B cell (primary cell): ENCODE results near the gene EBF3. TPM values are rescaled to one million over a fixed set of nuclear protein-coding genes. Genes with fewer than 3 reads are reported as not detected.
A peak's percentile ranks its signal among the peaks of the same experiment; 100 is the strongest.

Source experiments
- ATAC-seq: fragments of 200-7000 bp; cut with Tn5 transposase; one replicate; pipeline ENCODE4 v1.10.0; 2021; ENCODE audit warnings: low read depth, mild to moderate bottlenecking, moderate number of reproducible peaks, moderate library complexity
- CTCF ChIA-PET: fragments of 350-600 bp; sonication (Branson Sonifier 250); formaldehyde crosslinking; loops from one replicate; lab custom pipeline; 2021; ENCODE audit warnings: antibody characterized with exemption, inconsistent platforms; lab: Charles Lee
- POLR2A ChIA-PET: fragments of 350-600 bp; sonication (Branson Sonifier 250); formaldehyde crosslinking; loops from one replicate; lab custom pipeline; 2021; ENCODE audit warnings: antibody characterized with exemption; lab: Charles Lee
- DNase-seq: peaks from one replicate; pipeline ENCODE4 v3.0.0; 2013
- H2AFZ ChIP-seq: 2 replicates; pipeline ENCODE4 v1.6.1; 2012; ENCODE audit warnings: mild to moderate bottlenecking, low read depth, low read length; ENCODE audit not compliant: insufficient read depth, poor library complexity, severe bottlenecking
- H3K27ac ChIP-seq, 2 donors: 1 replicate in 1 of 2; 2 replicates in 1 of 2; pipeline ENCODE4 v1.5.1; 2012 to 2013; ENCODE audit warnings: low read length in 2 of 2, mild to moderate bottlenecking in 2 of 2, moderate library complexity in 1 of 2
- H3K27me3 ChIP-seq, 4 experiments: fragments of 200-600 bp in 1 of 4; sonication (generic) in 1 of 4; replicated peaks in 1 of 4; 1 replicate in 2 of 4; 2 replicates in 2 of 4; pipeline versions ENCODE4 v1.6.1 to v1.7.0; 2013 to 2016; ENCODE audit warnings: low read length in 3 of 4, mild to moderate bottlenecking in 2 of 4, mixed read lengths in 1 of 4, moderate library complexity in 1 of 4; ENCODE audit not compliant: insufficient read depth in 4 of 4, control insufficient read depth in 3 of 4; ENCODE audit errors: control extremely low read depth in 1 of 4
- H3K36me3 ChIP-seq, 2 experiments: replicated peaks in 1 of 2; 1 replicate in 1 of 2; 2 replicates in 1 of 2; pipeline versions ENCODE4 v1.6.1 to v1.7.1; 2013; ENCODE audit warnings: low read length in 1 of 2; ENCODE audit not compliant: insufficient read depth in 2 of 2, control insufficient read depth in 1 of 2; ENCODE audit errors: control extremely low read depth in 1 of 2, extremely low read depth in 1 of 2
- H3K4me1 ChIP-seq, 2 donors: fragments of 200-600 bp in 1 of 2; sonication (generic) in 1 of 2; 1 replicate in 1 of 2; 2 replicates in 1 of 2; pipeline versions ENCODE4 v1.5.1 to v1.6.1; 2013 to 2017; ENCODE audit warnings: low read length in 2 of 2; ENCODE audit not compliant: control insufficient read depth in 2 of 2, insufficient read depth in 2 of 2
- H3K4me2 ChIP-seq: replicated peaks from 2 replicates; pipeline ENCODE3; 2012; ENCODE audit warnings: mild to moderate bottlenecking, low read depth, low read length; ENCODE audit not compliant: poor library complexity, severe bottlenecking
- H3K4me3 ChIP-seq, 5 experiments: fragments of 200-600 bp in 1 of 5; sonication (generic) in 1 of 5; 1 replicate in 3 of 5; 2 replicates in 2 of 5; pipeline versions ENCODE4 v1.5.1 to v1.7.0; 2011 to 2016; ENCODE audit warnings: low read length in 4 of 5, mild to moderate bottlenecking in 4 of 5, low read depth in 2 of 5, control low read depth in 1 of 5, moderate library complexity in 1 of 5; ENCODE audit not compliant: insufficient read depth in 1 of 5; ENCODE audit errors: control extremely low read depth in 1 of 5, extremely low read depth in 1 of 5
- H3K79me2 ChIP-seq: fragments of 200-600 bp; sonication (generic); one replicate; pipeline ENCODE4 v1.6.0; 2016; ENCODE audit warnings: low read length; ENCODE audit not compliant: control insufficient read depth, insufficient read depth
- H3K9ac ChIP-seq: fragments of 200-600 bp; sonication (generic); 2 replicates; pipeline ENCODE4 v1.6.1; 2017; ENCODE audit warnings: mild to moderate bottlenecking, low read length, moderate library complexity
- H3K9me3 ChIP-seq, 3 donors: one replicate each; pipeline versions ENCODE4 v1.6.1 to v1.7.1; 2013; ENCODE audit warnings: low read length in 2 of 3; ENCODE audit not compliant: control insufficient read depth in 2 of 3, insufficient read depth in 1 of 3; ENCODE audit errors: control extremely low read depth in 1 of 3
- H4K20me1 ChIP-seq: 2 replicates; pipeline ENCODE4 v1.6.0; 2012; ENCODE audit warnings: mild to moderate bottlenecking, low read length; ENCODE audit not compliant: insufficient read depth, control insufficient read depth, poor library complexity, severe bottlenecking
- H3K27ac Mint-ChIP-seq: one replicate; pipeline ENCODE4 v1.8.0; 2021; ENCODE audit warnings: mixed read lengths
- H3K27me3 Mint-ChIP-seq: one replicate; pipeline ENCODE4 v1.8.0; 2021; ENCODE audit warnings: mixed read lengths
- H3K4me1 Mint-ChIP-seq: one replicate; pipeline ENCODE4 v1.8.0; 2021; ENCODE audit warnings: mixed read lengths
- H3K4me3 Mint-ChIP-seq: one replicate; pipeline ENCODE4 v1.8.0; 2021; ENCODE audit warnings: mixed read lengths
- H3K9me3 Mint-ChIP-seq: one replicate; pipeline ENCODE4 v1.8.0; 2022; ENCODE audit warnings: mixed read lengths; ENCODE audit not compliant: insufficient read depth
- CTCF ChIP-seq: fragments of 200-600 bp; IDR thresholded peaks from one replicate; pipeline ENCODE4 v1.8.0; 2022; ENCODE audit warnings: antibody characterized with exemption, mild to moderate bottlenecking
- EZH2 ChIP-seq: IDR thresholded peaks from 2 replicates; pipeline ENCODE4 v1.6.1; 2012; ENCODE audit warnings: borderline replicate concordance, low read depth, mild to moderate bottlenecking, moderate library complexity, low read length; ENCODE audit not compliant: insufficient read depth, poor library complexity, severe bottlenecking
- WGBS: methylation state at CpG from one replicate; pipeline ENCODE4 v1.1.5; 2013; ENCODE audit warnings: missing lambda C conversion rate; ENCODE audit not compliant: insufficient coverage; 5-methylcytosine and 5-hydroxymethylcytosine counted together
- intact Hi-C: fragments of 100-400 bp; cut with micrococcal nuclease; formaldehyde crosslinking; loops from one replicate; pipeline ENCODE4 v1.10.0; 2022
- polyA plus RNA-seq: library from polyadenylated mRNA; depleted of rRNA; stranded (reverse); fragments of >200 nt; gene quantifications from 2 replicates; pipeline ENCODE4 v1.2.3, GENCODE V29; 2012
- total RNA-seq, 2 donors: library from RNA; stranded (reverse); fragments of 120-200 nt in 1 of 2; gene quantifications; 1 replicate in 1 of 2; 2 replicates in 1 of 2; pipeline versions ENCODE4 v1.2.3 to v1.2.4, GENCODE V29; 2013 to 2022

The EBF3 gene
- total and polyA plus RNA-seq, 2 donors (not counting 1 experiment from before 2014, with no cell fraction given) = not detected

GRCh38 chr10:129962872-129963640 lies 1.0 kb downstream of the EBF3 start:
- H3K4me2 ChIP-seq = peak overlapping the region; percentile 80
- H3K9me3 ChIP-seq = peaks cover 1 to 63% (median 5%) of the 10 kb centered on the region in 3 donors
- Mint-ChIP-seq H3K27me3 (peaks cover 48% of the 10 kb centered on the region), H3K4me3 (peak overlapping the region; percentile 79), H3K27ac (peak overlapping the region; percentile 28), H3K4me1 (peaks cover 19% of the 10 kb centered on the region), H3K9me3 (peaks cover 3% of the 10 kb centered on the region)
- 4% methylated on average over 72 of the region's 79 CpGs for WGBS
- H3K36me3 ChIP-seq = no peaks in the 10 kb centered on the region
- H3K4me3 ChIP-seq = peak overlapping the region in 3 of 5 experiments; percentile 27 to 46 (median 32)
- peaks cover 29 to 50% of the 10 kb centered on the region in 2 donors for H3K4me1 ChIP-seq
- ATAC-seq = no peak
- H3K79me2 ChIP-seq = no peaks in the 10 kb centered on the region
- peaks cover 0 to 85% (median 63%) of the 10 kb centered on the region in 4 experiments for H3K27me3 ChIP-seq
- ChIA-PET CTCF (no interaction called here), POLR2A (no interaction called here)
- H3K9ac ChIP-seq = peak overlapping the region; percentile 47
- TF ChIP-seq CTCF = no peak
- peak; percentile 81 for TF ChIP-seq EZH2
- peak; percentile 56 for DNase-seq
- H4K20me1 ChIP-seq = no peaks in the 10 kb centered on the region
- intact Hi-C loops = no loop called here
- no peak overlapping the region for H3K27ac ChIP-seq
- H2AFZ ChIP-seq = peak overlapping the region; percentile 46
